ENCODE data around the gene PSAP.

DNA sequence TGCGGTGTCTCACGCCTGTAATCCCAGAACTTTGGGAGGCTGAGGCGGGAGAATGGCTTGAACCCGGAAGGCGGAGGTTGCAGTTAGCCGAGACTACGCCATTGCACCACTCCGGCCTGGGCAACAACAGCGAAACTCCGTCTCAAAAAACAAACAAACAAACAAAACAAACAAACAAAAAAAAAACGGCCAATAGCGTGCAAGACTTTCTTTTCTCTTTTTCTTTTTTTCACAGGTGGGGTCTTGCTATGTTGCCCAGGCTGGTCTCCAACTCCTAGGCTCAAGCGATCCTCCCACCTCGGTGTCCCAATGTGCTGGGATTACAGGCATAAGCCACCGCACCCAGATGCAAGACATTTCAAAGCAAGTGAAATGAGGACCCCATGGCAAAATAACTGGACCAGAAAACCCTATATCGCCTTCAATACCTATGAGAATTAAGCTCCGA, 1.6 kb downstream of the PSAP start:
- TF ChIP-seq, protein P1, sequence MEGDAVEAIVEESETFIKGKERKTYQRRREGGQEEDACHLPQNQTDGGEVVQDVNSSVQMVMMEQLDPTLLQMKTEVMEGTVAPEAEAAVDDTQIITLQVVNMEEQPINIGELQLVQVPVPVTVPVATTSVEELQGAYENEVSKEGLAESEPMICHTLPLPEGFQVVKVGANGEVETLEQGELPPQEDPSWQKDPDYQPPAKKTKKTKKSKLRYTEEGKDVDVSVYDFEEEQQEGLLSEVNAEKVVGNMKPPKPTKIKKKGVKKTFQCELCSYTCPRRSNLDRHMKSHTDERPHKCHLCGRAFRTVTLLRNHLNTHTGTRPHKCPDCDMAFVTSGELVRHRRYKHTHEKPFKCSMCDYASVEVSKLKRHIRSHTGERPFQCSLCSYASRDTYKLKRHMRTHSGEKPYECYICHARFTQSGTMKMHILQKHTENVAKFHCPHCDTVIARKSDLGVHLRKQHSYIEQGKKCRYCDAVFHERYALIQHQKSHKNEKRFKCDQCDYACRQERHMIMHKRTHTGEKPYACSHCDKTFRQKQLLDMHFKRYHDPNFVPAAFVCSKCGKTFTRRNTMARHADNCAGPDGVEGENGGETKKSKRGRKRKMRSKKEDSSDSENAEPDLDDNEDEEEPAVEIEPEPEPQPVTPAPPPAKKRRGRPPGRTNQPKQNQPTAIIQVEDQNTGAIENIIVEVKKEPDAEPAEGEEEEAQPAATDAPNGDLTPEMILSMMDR (IDR thresholded peaks at IDR 0.05) = no peak
- no peak for TF ChIP-seq POLR2A (IDR thresholded peaks at IDR 0.05)
